Raji (cell line): ENCODE results near the gene KANK3.

ENCODE experiments used
- POLR2A ChIP-seq: IDR thresholded peaks from 2 replicates; pipeline ENCODE4 v1.6.1; 2011; ENCODE audit warnings: low read depth, low read length, control low read depth; ENCODE audit not compliant: insufficient read depth

KANK3 gene

GRCh38 chr19:8323781-8324185 is 19.3 kb downstream of the KANK3 start:
- TF ChIP-seq POLR2A: no peak

GRCh38 chr19:8322638-8322997 is 20.4 kb downstream of the KANK3 start:
- no peak for TF ChIP-seq POLR2A

GRCh38 chr19:8321986-8322637 is 20.9 kb downstream of the KANK3 start:
- no peak for TF ChIP-seq POLR2A

- peak; percentile 93 for TF ChIP-seq POLR2A
Observed at GRCh38 chr19:8321067-8321985, 21.7 kb downstream of the KANK3 start, which contains the start of the genes NDUFA7 and RPS28. TSS of gene NDUFA7 (minus strand) at chr19:8321375. CDS start at chr19:8321358, 17 bp downstream. TSS of gene RPS28 (plus strand) at chr19:8321496. CDS start at chr19:8321531, 35 bp downstream.

- no peak for TF ChIP-seq POLR2A
Observed at GRCh38 chr19:8320564-8321066, 22.4 kb downstream of the KANK3 start.

- TF ChIP-seq POLR2A: no peak
Observed at GRCh38 chr19:8319807-8320520, 23.1 kb downstream of the KANK3 start.

- no peak for TF ChIP-seq POLR2A
Observed at GRCh38 chr19:8316351-8317125, 26.5 kb downstream of the KANK3 start.

GRCh38 chr19:8311461-8312260 is 31.4 kb downstream of the KANK3 start:
- TF ChIP-seq POLR2A: no peak

GRCh38 chr19:8310342-8311055 is 32.6 kb downstream of the KANK3 start:
- TF ChIP-seq POLR2A: no peak

GRCh38 chr19:8308891-8309291 is 34.2 kb downstream of the KANK3 start:
- no peak for TF ChIP-seq POLR2A

- peak; percentile 92 for TF ChIP-seq POLR2A
Observed at GRCh38 chr19:8307965-8308866, 34.8 kb downstream of the KANK3 start, which contains the start of gene CD320. TSS of gene CD320 (minus strand) at chr19:8308358. CDS start at chr19:8308290, 68 bp downstream.

- no peak for TF ChIP-seq POLR2A
Observed at GRCh38 chr19:8307400-8307964, 35.6 kb downstream of the KANK3 start.
